Lower lobe of right lung (tissue), 2 donors: Measurements from ENCODE around the gene SMYD3. TPM values are rescaled to one million over a fixed set of nuclear protein-coding genes. Genes with fewer than 3 reads are reported as not detected.

ENCODE experiments used
- ATAC-seq, 2 donors: fragments of 200-7000 bp; cut with Tn5 transposase; one replicate each; pipeline ENCODE4 v1.9.1; 2020 to 2022; ENCODE audit warnings: mild to moderate bottlenecking in 2 of 2, moderate library complexity in 2 of 2
- DNase-seq: peaks from one replicate; pipeline ENCODE4 v3.0.0-alpha.2; 2020
- H3K27ac ChIP-seq: fragments of 200-600 bp; one replicate; pipeline ENCODE4 v1.8.0; 2022
- H3K27me3 ChIP-seq: fragments of 200-600 bp; one replicate; pipeline ENCODE4 v1.8.0; 2022; ENCODE audit warnings: low read depth
- H3K36me3 ChIP-seq: fragments of 200-600 bp; one replicate; pipeline ENCODE4 v1.8.0; 2022; ENCODE audit warnings: mild to moderate bottlenecking
- H3K4me1 ChIP-seq: fragments of 200-600 bp; one replicate; pipeline ENCODE4 v1.8.0; 2022
- H3K4me3 ChIP-seq: fragments of 200-600 bp; one replicate; pipeline ENCODE4 v1.8.0; 2022; ENCODE audit warnings: mild to moderate bottlenecking
- H3K9me3 ChIP-seq: fragments of 200-600 bp; one replicate; pipeline ENCODE4 v1.8.0; 2022
- CTCF ChIP-seq: fragments of 200-600 bp; IDR thresholded peaks from one replicate; pipeline ENCODE4 v1.8.0; 2022; ENCODE audit warnings: antibody characterized with exemption, mild to moderate bottlenecking
- intact Hi-C: fragments of 100-400 bp; cut with DNase I; formaldehyde crosslinking; loops from one replicate; pipeline ENCODE4 v1.11.0; 2022
- total RNA-seq: library from RNA; stranded (reverse); fragmentation: NEBNext Ultra II Directional; extraction: Animal tissue kit (Norgen Biotek cat#: 25700); gene quantifications from one replicate; pipeline ENCODE4 v1.2.1, GENCODE V29; 2021
- donor health status: DM: no; HTN: yes; CAD: no; lungs with severe emphysema.

The SMYD3 gene
- total RNA-seq, 1 donor from 2014 or later, result 20.5 TPM

GRCh38 chr1:245921417-245921816 is 585.7 kb downstream of the SMYD3 start:
- H3K27ac ChIP-seq, result no peak overlapping the region
- intact Hi-C loops, result no loop called here
- DNase-seq (no peak), ATAC-seq (no peak)
- no peak for TF ChIP-seq CTCF
- no peaks in the 10 kb centered on the region for H3K4me1 ChIP-seq
- H3K9me3 ChIP-seq, result peaks cover 6% of the 10 kb centered on the region
- no peak overlapping the region for H3K4me3 ChIP-seq
- H3K27me3 ChIP-seq, result no peaks in the 10 kb centered on the region
- no peaks in the 10 kb centered on the region for H3K36me3 ChIP-seq

GRCh38 chr1:245917403-245917802 is 589.7 kb downstream of the SMYD3 start:
- no peak for DNase-seq
- ATAC-seq, result no peak
- Histone ChIP-seq H3K27ac (no peak overlapping the region), H3K27me3 (no peaks in the 10 kb centered on the region), H3K36me3 (peaks cover 3% of the 10 kb centered on the region), H3K4me3 (no peak overlapping the region), H3K4me1 (no peaks in the 10 kb centered on the region), H3K9me3 (peaks cover 6% of the 10 kb centered on the region)
- intact Hi-C loops, result no loop called here
- no peak for TF ChIP-seq CTCF

- peaks cover 3% of the 10 kb centered on the region for H3K36me3 ChIP-seq
- H3K27me3 ChIP-seq, result no peaks in the 10 kb centered on the region
- ATAC-seq, result no peak
- no peaks in the 10 kb centered on the region for H3K9me3 ChIP-seq
- no peaks in the 10 kb centered on the region for H3K4me1 ChIP-seq
- no peak overlapping the region for H3K27ac ChIP-seq
- no peak for DNase-seq
- no peak overlapping the region for H3K4me3 ChIP-seq
- intact Hi-C loops, result no loop called here
- TF ChIP-seq CTCF, result no peak
These were observed 591.2 kb downstream of the SMYD3 start for GRCh38 chr1:245915841-245916240.

- no peak for TF ChIP-seq CTCF
- no peak for DNase-seq
- H3K36me3 ChIP-seq, result peaks cover 3% of the 10 kb centered on the region
- H3K27ac ChIP-seq, result no peak overlapping the region
- no peaks in the 10 kb centered on the region for H3K9me3 ChIP-seq
- H3K4me3 ChIP-seq, result no peak overlapping the region
- H3K27me3 ChIP-seq, result no peaks in the 10 kb centered on the region
- H3K4me1 ChIP-seq, result no peaks in the 10 kb centered on the region
- intact Hi-C loops, result no loop called here
- ATAC-seq, result no peak
These were observed 591.7 kb downstream of the SMYD3 start for GRCh38 chr1:245915406-245915805.

GRCh38 chr1:245908543-245908942 is 598.5 kb downstream of the SMYD3 start:
- H3K4me1 ChIP-seq, result no peaks in the 10 kb centered on the region
- DNase-seq (no peak), ATAC-seq (no peak)
- intact Hi-C loops, result no loop called here
- no peaks in the 10 kb centered on the region for H3K9me3 ChIP-seq
- TF ChIP-seq CTCF, result no peak
- no peaks in the 10 kb centered on the region for H3K27me3 ChIP-seq
- H3K4me3 ChIP-seq, result no peak overlapping the region
- H3K36me3 ChIP-seq, result no peaks in the 10 kb centered on the region
- no peak overlapping the region for H3K27ac ChIP-seq

- H3K27ac ChIP-seq, result no peak overlapping the region
- no peaks in the 10 kb centered on the region for H3K36me3 ChIP-seq
- no peak for ATAC-seq
- no peaks in the 10 kb centered on the region for H3K9me3 ChIP-seq
- intact Hi-C loops, result no loop called here
- H3K4me1 ChIP-seq, result no peaks in the 10 kb centered on the region
- H3K4me3 ChIP-seq, result no peak overlapping the region
- TF ChIP-seq CTCF, result no peak
- H3K27me3 ChIP-seq, result no peaks in the 10 kb centered on the region
- no peak for DNase-seq
These were observed 600.9 kb downstream of the SMYD3 start for GRCh38 chr1:245906207-245906606.
